GM12801 (cell line): Measurements from ENCODE around the gene CFAP61.

Experiments
- CTCF ChIP-seq: IDR thresholded peaks from one replicate; pipeline ENCODE4 v1.5.1; 2011; ENCODE audit warnings: control low read depth; ENCODE audit not compliant: insufficient read length; ENCODE audit errors: extremely low read depth

Gene CFAP61

GRCh38 chr20:20070871-20071726 is 18.8 kb downstream of the CFAP61 start:
- no peak for TF ChIP-seq CTCF

- no peak for TF ChIP-seq CTCF
These were observed 21.6 kb downstream of the CFAP61 start for GRCh38 chr20:20073801-20074371.

- TF ChIP-seq CTCF, result no peak
These were observed 22.7 kb downstream of the CFAP61 start for GRCh38 chr20:20075032-20075431.

- TF ChIP-seq CTCF, result no peak
These were observed 24.1 kb downstream of the CFAP61 start for GRCh38 chr20:20076297-20077065.

- TF ChIP-seq CTCF, result no peak
These were observed 25.7 kb downstream of the CFAP61 start for GRCh38 chr20:20078041-20078440.

GRCh38 chr20:20079102-20079784 is 26.9 kb downstream of the CFAP61 start:
- TF ChIP-seq CTCF, result no peak

- no peak for TF ChIP-seq CTCF
These were observed 31.5 kb downstream of the CFAP61 start for GRCh38 chr20:20083807-20084206.
